NB4 (cell line): ENCODE results near the gene ZPLD1.

Experiments used
- MYC ChIP-seq: IDR thresholded peaks from 2 replicates; pipeline ENCODE4 v1.6.1; 2011; ENCODE audit warnings: low read depth, low read length
- POLR2A ChIP-seq: IDR thresholded peaks from 2 replicates; pipeline ENCODE4 v1.6.1; 2011; ENCODE audit warnings: mild to moderate bottlenecking; ENCODE audit not compliant: insufficient read length; ENCODE audit errors: extremely low read depth
- TF ChIP-seq, protein P1 (sequence below): IDR thresholded peaks from one replicate; pipeline ENCODE4 v1.5.1; 2012; ENCODE audit warnings: low read depth, low read length

DNA sequence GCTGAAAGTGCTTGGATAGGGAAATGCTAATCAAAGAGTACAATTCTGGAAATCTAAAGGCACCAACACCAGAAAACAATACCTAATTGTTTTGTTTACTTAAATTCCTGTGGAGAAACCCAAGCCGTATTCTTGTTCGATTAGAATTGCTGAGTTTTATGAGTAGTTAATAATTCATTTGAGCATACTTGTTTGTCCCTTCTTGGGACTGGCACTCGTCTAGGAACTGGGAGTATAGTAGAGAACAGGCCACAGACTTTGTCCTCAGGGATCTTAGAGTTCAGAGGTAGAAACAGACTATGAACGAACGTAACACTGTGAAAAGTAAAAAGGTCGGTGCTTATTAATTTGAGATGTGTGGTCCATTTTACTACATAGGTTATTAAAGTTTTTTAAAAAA is 39.4 kb downstream of the ZPLD1 start:
- TF ChIP-seq POLR2A: no peak
- TF ChIP-seq, protein P1, sequence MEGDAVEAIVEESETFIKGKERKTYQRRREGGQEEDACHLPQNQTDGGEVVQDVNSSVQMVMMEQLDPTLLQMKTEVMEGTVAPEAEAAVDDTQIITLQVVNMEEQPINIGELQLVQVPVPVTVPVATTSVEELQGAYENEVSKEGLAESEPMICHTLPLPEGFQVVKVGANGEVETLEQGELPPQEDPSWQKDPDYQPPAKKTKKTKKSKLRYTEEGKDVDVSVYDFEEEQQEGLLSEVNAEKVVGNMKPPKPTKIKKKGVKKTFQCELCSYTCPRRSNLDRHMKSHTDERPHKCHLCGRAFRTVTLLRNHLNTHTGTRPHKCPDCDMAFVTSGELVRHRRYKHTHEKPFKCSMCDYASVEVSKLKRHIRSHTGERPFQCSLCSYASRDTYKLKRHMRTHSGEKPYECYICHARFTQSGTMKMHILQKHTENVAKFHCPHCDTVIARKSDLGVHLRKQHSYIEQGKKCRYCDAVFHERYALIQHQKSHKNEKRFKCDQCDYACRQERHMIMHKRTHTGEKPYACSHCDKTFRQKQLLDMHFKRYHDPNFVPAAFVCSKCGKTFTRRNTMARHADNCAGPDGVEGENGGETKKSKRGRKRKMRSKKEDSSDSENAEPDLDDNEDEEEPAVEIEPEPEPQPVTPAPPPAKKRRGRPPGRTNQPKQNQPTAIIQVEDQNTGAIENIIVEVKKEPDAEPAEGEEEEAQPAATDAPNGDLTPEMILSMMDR: no peak
- no peak for TF ChIP-seq MYC
